Smooth muscle cell of the pulmonary artery (primary cell): ENCODE data around the gene SMPD4. TPM values are rescaled to one million over a fixed set of nuclear protein-coding genes. Genes with fewer than 3 reads are reported as not detected.

Source experiments
- total RNA-seq: library from RNA; depleted of rRNA; stranded (reverse); fragments of >200 nt; gene quantifications from 2 replicates; pipeline ENCODE4 v1.2.3, GENCODE V29; 2014

SMPD4 gene, protein sequence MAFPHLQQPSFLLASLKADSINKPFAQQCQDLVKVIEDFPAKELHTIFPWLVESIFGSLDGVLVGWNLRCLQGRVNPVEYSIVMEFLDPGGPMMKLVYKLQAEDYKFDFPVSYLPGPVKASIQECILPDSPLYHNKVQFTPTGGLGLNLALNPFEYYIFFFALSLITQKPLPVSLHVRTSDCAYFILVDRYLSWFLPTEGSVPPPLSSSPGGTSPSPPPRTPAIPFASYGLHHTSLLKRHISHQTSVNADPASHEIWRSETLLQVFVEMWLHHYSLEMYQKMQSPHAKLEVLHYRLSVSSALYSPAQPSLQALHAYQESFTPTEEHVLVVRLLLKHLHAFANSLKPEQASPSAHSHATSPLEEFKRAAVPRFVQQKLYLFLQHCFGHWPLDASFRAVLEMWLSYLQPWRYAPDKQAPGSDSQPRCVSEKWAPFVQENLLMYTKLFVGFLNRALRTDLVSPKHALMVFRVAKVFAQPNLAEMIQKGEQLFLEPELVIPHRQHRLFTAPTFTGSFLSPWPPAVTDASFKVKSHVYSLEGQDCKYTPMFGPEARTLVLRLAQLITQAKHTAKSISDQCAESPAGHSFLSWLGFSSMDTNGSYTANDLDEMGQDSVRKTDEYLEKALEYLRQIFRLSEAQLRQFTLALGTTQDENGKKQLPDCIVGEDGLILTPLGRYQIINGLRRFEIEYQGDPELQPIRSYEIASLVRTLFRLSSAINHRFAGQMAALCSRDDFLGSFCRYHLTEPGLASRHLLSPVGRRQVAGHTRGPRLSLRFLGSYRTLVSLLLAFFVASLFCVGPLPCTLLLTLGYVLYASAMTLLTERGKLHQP
- 19.7 and 26.6 TPM in 2 replicates for total RNA-seq

GRCh38 chr2:130181325-130181879, at the start of gene SMPD4:
Gene SMPD4 (minus strand): TSS chr2:130181602. CDS start chr2:130176592, 5,010 bp downstream.

DNA sequence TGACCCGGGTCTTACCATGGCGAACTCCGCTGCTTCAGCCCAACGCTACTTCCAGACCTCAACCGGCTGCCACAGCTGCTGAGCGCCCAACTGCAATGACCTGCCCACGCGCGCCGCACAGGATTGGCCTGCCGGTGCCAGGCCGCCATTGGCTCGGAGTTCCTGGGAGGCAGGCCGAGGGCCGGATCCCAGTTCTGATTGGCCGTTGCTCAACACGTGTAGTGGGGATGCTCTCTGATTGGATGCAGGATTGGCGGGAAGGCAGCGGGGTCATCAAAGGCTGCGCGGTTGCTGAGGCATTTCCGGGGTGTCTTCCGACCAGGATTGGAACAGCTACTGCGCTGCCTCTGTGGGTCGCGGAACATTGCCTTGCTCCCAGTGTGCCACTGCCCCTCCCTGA, 16.9 kb upstream of the SMPD4 start, which contains the start of gene TUBA3E:
Gene TUBA3E (minus strand): TSS at position 97 of the 400 bp plus-strand sequence. CDS start 79 bp downstream, at position 18.

GRCh38 chr2:130181880-130182682, 679 bp upstream of the SMPD4 start, which contains the start of gene MZT2B:
Gene MZT2B (plus strand): TSS chr2:130182262. CDS start chr2:130182283, 21 bp downstream.

DNA sequence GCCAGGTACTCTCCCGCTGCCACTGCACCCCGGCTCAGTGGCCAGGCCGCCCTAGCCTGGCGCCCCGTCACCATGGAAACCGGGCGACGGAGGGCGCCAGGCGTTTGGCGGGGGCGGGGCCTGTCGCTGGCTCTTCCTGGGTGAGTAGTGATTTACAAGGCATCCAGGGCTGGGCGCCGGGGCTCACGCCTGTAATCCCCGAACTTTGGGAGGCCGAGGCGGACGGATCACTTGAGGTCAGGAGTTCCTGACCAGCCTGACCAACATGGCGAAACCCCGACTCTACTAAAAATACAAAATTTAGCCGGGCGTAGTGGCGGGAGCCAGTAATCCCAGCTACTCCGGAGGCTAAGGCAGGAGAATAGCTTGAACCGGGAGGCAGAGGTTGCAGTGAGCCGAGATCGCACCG, 36.4 kb downstream of the SMPD4 start, which contains the start of gene CCDC74B:
Gene CCDC74B (minus strand): TSS at position 107 of the 409 bp plus-strand sequence. CDS start 116 bp downstream, outside the sequence.

GRCh38 chr2:130129120-130129829, 52.1 kb downstream of the SMPD4 start, which contains the start of gene POTEF:
Gene POTEF (minus strand): TSS chr2:130129222. CDS start chr2:130120515, 8,707 bp downstream.

Other genes starting within 250 kb of the SMPD4 start
- not detected in 2 replicates for gene RAB6C, start 201.9 kb downstream of the SMPD4 start, total RNA-seq
- not detected in 2 replicates for gene POTEF, start 52.4 kb downstream of the SMPD4 start, total RNA-seq
- gene CCDC74B, start 36.5 kb downstream of the SMPD4 start, total RNA-seq = 5.0 TPM in 2 replicates
- 90.1 and 98.1 TPM in 2 replicates for gene MZT2B, start 660 bp upstream of the SMPD4 start, total RNA-seq
- gene TUBA3E, start 16.8 kb upstream of the SMPD4 start, total RNA-seq = not detected in 2 replicates
- gene IMP4, start 161.3 kb upstream of the SMPD4 start, total RNA-seq = 69.9 and 117 TPM in 2 replicates
- gene PTPN18, start 174.5 kb upstream of the SMPD4 start, total RNA-seq = 15.7 and 17.7 TPM in 2 replicates